GM12878 (cell line): ENCODE data around the gene LRRC41. TPM values are rescaled to one million over a fixed set of nuclear protein-coding genes. Genes with fewer than 3 reads are reported as not detected.
A peak's percentile ranks its signal among the peaks of the same experiment; 100 is the strongest.

Experiments
- ATAC-seq: fragments of 200-7000 bp; cut with Tn5 transposase; 3 replicates; pipeline ENCODE4 v1.9.1; 2020; ENCODE audit warnings: mild to moderate bottlenecking, moderate library complexity
- BruUV-seq: library from RNA; stranded (reverse); fragments of 400-500 nt; replicated peaks from 2 replicates; lab custom pipeline; 2021; lab: Mats Ljungman, UMichigan
- CTCF ChIA-PET: fragments of 300-600 bp; sonication (Branson Sonifier 250); formaldehyde crosslinking; extraction: SDS; loops from one replicate; lab custom pipeline; 2021; ENCODE audit warnings: inconsistent platforms; lab: Yijun Ruan, JAX
- POLR2A ChIA-PET: fragments of 350-600 bp; formaldehyde crosslinking; extraction: SDS; loops from one replicate; lab custom pipeline; 2021; ENCODE audit warnings: inconsistent platforms; lab: Charles Lee
- RAD21 ChIA-PET: fragments of 300-600 bp; sonication (Branson Sonifier 250); formaldehyde crosslinking; loops from one replicate; lab custom pipeline; 2023; ENCODE audit warnings: antibody characterized with exemption; ENCODE audit not compliant: unreplicated experiment; lab: Charles Lee
- SMC1A ChIA-PET: fragments of 300-600 bp; sonication (Branson Sonifier 250); formaldehyde crosslinking; loops from one replicate; lab custom pipeline; 2023; ENCODE audit not compliant: unreplicated experiment, uncharacterized antibody; lab: Charles Lee
- DNase-seq: peaks from one replicate; pipeline ENCODE4 v3.0.0-alpha.2; 2011; ENCODE audit warnings: low read depth, low spot score
- FAIRE-seq: peaks from 3 replicates; lab custom pipeline; 2011; peaks lifted over from hg19 to GRCh38; lab: Jason Lieb, UNC
- H2AFZ ChIP-seq: 2 replicates; pipeline ENCODE4 v1.6.0; 2011; ENCODE audit warnings: low read depth, low read length, control low read depth; ENCODE audit not compliant: control insufficient read depth
- H3K27ac ChIP-seq: 2 replicates; pipeline ENCODE4 v1.5.1; 2011; ENCODE audit warnings: control low read depth; ENCODE audit not compliant: control insufficient read depth, insufficient read depth
- H3K27me3 ChIP-seq, 2 experiments: replicated peaks in 1 of 2; 2 replicates each; pipeline versions ENCODE4 v1.6.0 to v1.6.1; 2011; ENCODE audit warnings: low read length in 1 of 2; ENCODE audit not compliant: control insufficient read depth in 2 of 2, insufficient read depth in 2 of 2
- H3K36me3 ChIP-seq, 2 experiments: 2 replicates each; pipeline ENCODE4 v1.5.1; 2011; ENCODE audit warnings: low read length in 1 of 2; ENCODE audit not compliant: control insufficient read depth in 2 of 2, insufficient read depth in 2 of 2
- H3K4me1 ChIP-seq: 2 replicates; pipeline ENCODE4 v1.6.1; 2011; ENCODE audit warnings: mild to moderate bottlenecking, low read length, moderate library complexity, mixed read lengths; ENCODE audit not compliant: control insufficient read depth, insufficient read depth
- H3K4me2 ChIP-seq: 2 replicates; pipeline ENCODE4 v1.6.0; 2011; ENCODE audit warnings: control low read depth; ENCODE audit not compliant: control insufficient read depth, insufficient read depth
- H3K4me3 ChIP-seq: fragments of 200-600 bp; sonication (generic); 2 replicates; pipeline ENCODE4 v1.5.1; 2016
- H3K79me2 ChIP-seq: 2 replicates; pipeline ENCODE4 v1.6.0; 2011; ENCODE audit warnings: low read length; ENCODE audit not compliant: control insufficient read depth, insufficient read depth
- H3K9ac ChIP-seq: 2 replicates; pipeline ENCODE4 v1.8.0; 2011; ENCODE audit warnings: low read length, control low read depth, mixed read lengths; ENCODE audit not compliant: control insufficient read depth, insufficient read depth
- H3K9me3 ChIP-seq: replicated peaks from 3 replicates; pipeline ENCODE4 v1.5.1; 2011; ENCODE audit warnings: mild to moderate bottlenecking, low read length; ENCODE audit not compliant: control insufficient read depth, insufficient read depth
- H4K20me1 ChIP-seq: 2 replicates; pipeline ENCODE4 v1.6.0; 2011; ENCODE audit not compliant: control insufficient read depth, insufficient read depth
- CREM ChIP-seq: IDR thresholded peaks from 2 replicates; pipeline ENCODE4 v1.6.1; 2014; ENCODE audit warnings: antibody characterized with exemption, low read depth
- NFYA ChIP-seq: IDR thresholded peaks from 2 replicates; pipeline ENCODE4 v1.6.1; 2011; ENCODE audit warnings: low read depth, mild to moderate bottlenecking, low read length, improper control_type of control experiment, borderline replicate concordance
- NR2C1 ChIP-seq: fragments of 450-650 bp; IDR thresholded peaks from 2 replicates; pipeline ENCODE4 v1.6.1; 2017; ENCODE audit warnings: antibody characterized with exemption, mild to moderate bottlenecking, moderate library complexity
- WGBS: methylation state at CpG from one replicate; pipeline ENCODE4 v1.1.6; 2016; ENCODE audit warnings: low lambda C conversion rate; ENCODE audit not compliant: insufficient replicate concordance, insufficient coverage; ENCODE audit errors: missing lambda C conversion rate; 5-methylcytosine and 5-hydroxymethylcytosine counted together
- in situ Hi-C: fragments of 300-500 bp; cut with MboI; formaldehyde crosslinking; loops from 9 replicates; pipeline ENCODE4 v1.14.3; 2018; ENCODE audit warnings: mixed read lengths
- intact Hi-C: fragments of 100-400 bp; cut with micrococcal nuclease; formaldehyde crosslinking; loops from one replicate; pipeline ENCODE4 v1.14.2; 2022; ENCODE audit not compliant: unreplicated experiment
- polyA plus RNA-seq, 11 experiments: library from polyadenylated mRNA; depleted of rRNA in 4 of 11; unstranded in 6 of 11; stranded (reverse) in 5 of 11; fragments of >200 nt; fragmentation: Nextera tagmentation in 4 of 11; fragmentation: Illumina TruSeq in 1 of 11; extraction: Ambion mirVana in 4 of 11; extraction: Trizol in 1 of 11; gene quantifications; 1 replicate in 1 of 11; 2 replicates in 10 of 11; pipeline versions ENCODE4 v1.2.1 to v1.2.3, GENCODE V29; 2011 to 2016; ENCODE audit warnings: inconsistent platforms in 2 of 11, missing spikeins in 2 of 11, low read depth in 1 of 11
- total RNA-seq, 4 experiments: library from RNA; depleted of rRNA in 3 of 4; stranded (reverse); fragments of >200 nt in 3 of 4; fragmentation: Illumina TruSeq in 1 of 4; extraction: Trizol in 1 of 4; gene quantifications; 2 replicates each; pipeline versions ENCODE4 v1.2.1 to v1.2.3, GENCODE V29; 2013 to 2021
- TF ChIP-seq, protein P1 (sequence below): fragments of 450-650 bp; IDR thresholded peaks from 2 replicates; pipeline ENCODE4 v1.6.1; 2018; ENCODE audit warnings: borderline replicate concordance, mild to moderate bottlenecking; ENCODE audit not compliant: partially characterized antibody

The LRRC41 gene
- total and polyA plus RNA-seq, 10 of the 15 experiments (the other 5 are each of a cell fraction or from before 2014, with no cell fraction given): 12.0 to 79.9 (median 48.5) TPM

- no TSS peak for BruUV-seq
- TF ChIP-seq NFYA (no peak), CREM (no peak), NR2C1 (no peak)
- TF ChIP-seq, protein P1, sequence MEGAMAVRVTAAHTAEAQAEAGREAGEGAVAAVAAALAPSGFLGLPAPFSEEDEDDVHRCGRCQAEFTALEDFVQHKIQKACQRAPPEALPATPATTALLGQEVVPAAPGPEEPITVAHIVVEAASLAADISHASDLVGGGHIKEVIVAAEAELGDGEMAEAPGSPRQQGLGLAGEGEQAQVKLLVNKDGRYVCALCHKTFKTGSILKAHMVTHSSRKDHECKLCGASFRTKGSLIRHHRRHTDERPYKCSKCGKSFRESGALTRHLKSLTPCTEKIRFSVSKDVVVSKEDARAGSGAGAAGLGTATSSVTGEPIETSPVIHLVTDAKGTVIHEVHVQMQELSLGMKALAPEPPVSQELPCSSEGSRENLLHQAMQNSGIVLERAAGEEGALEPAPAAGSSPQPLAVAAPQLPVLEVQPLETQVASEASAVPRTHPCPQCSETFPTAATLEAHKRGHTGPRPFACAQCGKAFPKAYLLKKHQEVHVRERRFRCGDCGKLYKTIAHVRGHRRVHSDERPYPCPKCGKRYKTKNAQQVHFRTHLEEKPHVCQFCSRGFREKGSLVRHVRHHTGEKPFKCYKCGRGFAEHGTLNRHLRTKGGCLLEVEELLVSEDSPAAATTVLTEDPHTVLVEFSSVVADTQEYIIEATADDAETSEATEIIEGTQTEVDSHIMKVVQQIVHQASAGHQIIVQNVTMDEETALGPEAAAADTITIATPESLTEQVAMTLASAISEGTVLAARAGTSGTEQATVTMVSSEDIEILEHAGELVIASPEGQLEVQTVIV: no peak
- H3K9ac ChIP-seq: no peak overlapping the region; the same call in 1 of the 2 replicates
- DNase-seq (no peak), ATAC-seq (no peak), FAIRE-seq (no peak)
- H3K36me3 ChIP-seq: peaks cover 2 to 13% of the 10 kb centered on the region in 2 experiments; a peak in 2 of 4 replicates
- in situ Hi-C loops: loop anchor here (5.0 kb wide), 1 partner anchor 41 kb away; the partner anchor contains the start of genes LRRC41 and UQCRH
- H3K9me3 ChIP-seq: no peaks in the 10 kb centered on the region
- SMC1A ChIA-PET: interaction anchor here (1.0 to 11.1 kb wide), 6 partner anchors 9 to 96 kb away, joined by 3 to 141 read pairs (median 18); partner anchors contain the start of genes LRRC41 and UQCRH
- H3K79me2 ChIP-seq: peaks cover 62% of the 10 kb centered on the region
- intact Hi-C loops: loop anchor here (10.0 kb wide), 1 partner anchor 659 kb away; the partner anchor contains the start of genes GPBP1L1 and TMEM69
- H3K4me1 ChIP-seq: peaks cover 15% of the 10 kb centered on the region; the same call in 1 of the 2 replicates
- RAD21 ChIA-PET: interaction anchor here (1.4 to 5.6 kb wide), 4 partner anchors 11 to 39 kb away, joined by 7 to 49 read pairs (median 36); partner anchors contain the start of genes LRRC41 and UQCRH
- WGBS: 100% methylated on average over 4 of the region's 4 CpGs
- CTCF ChIA-PET: interaction anchor here (4.1 to 11.4 kb wide), 6 partner anchors 10 to 119 kb away, joined by 16 to 267 read pairs (median 48); partner anchors contain the start of genes LRRC41, RAD54L and UQCRH
- H3K4me3 ChIP-seq: no peak overlapping the region
- no peaks in the 10 kb centered on the region for H4K20me1 ChIP-seq
- H2AFZ ChIP-seq: no peak overlapping the region
- H3K27ac ChIP-seq: no peak overlapping the region
- peak overlapping the region; percentile 28 for H3K4me2 ChIP-seq
- H3K27me3 ChIP-seq: no peaks in the 10 kb centered on the region
- POLR2A ChIA-PET: interaction anchor here (0.8 to 5.1 kb wide), 6 partner anchors 10 to 39 kb away, joined by 3 to 55 read pairs (median 28); partner anchors contain the start of genes LRRC41 and UQCRH
These were observed 39.9 kb upstream of the LRRC41 start for GRCh38 chr1:46343351-46343695.
